Vagina (tissue), 2 donors: Measurements from ENCODE around the gene MT1F. TPM values are rescaled to one million over a fixed set of nuclear protein-coding genes. Genes with fewer than 3 reads are reported as not detected.

Experiments
- DNase-seq, 2 donors: peaks; one replicate each; pipeline ENCODE4 v3.0.0-alpha.2; 2017; ENCODE audit errors: extremely low spot score in 2 of 2
- H3K27ac ChIP-seq: fragments of 200-600 bp; sonication (generic); one replicate; pipeline ENCODE4 v1.5.1; 2019
- H3K27me3 ChIP-seq: fragments of 200-600 bp; sonication (generic); one replicate; pipeline ENCODE4 v1.5.1; 2019
- H3K36me3 ChIP-seq, 2 donors: fragments of 200-600 bp; sonication (generic); one replicate each; pipeline ENCODE4 v1.5.1; 2017 to 2019
- H3K4me1 ChIP-seq: fragments of 200-600 bp; sonication (generic); one replicate; pipeline ENCODE4 v1.5.1; 2019
- H3K4me3 ChIP-seq, 2 donors: fragments of 200-600 bp; sonication (generic); 1 replicate in 1 of 2; 2 replicates in 1 of 2; pipeline ENCODE4 v1.5.1; 2016 to 2019
- H3K9me3 ChIP-seq: fragments of 200-600 bp; sonication (generic); one replicate; pipeline ENCODE4 v1.5.1; 2019
- POLR2A ChIP-seq, 2 donors: fragments of 450-650 bp; IDR thresholded peaks; one replicate each; pipeline ENCODE4 v1.6.1; 2017; ENCODE audit warnings: antibody characterized with exemption in 2 of 2, mild to moderate bottlenecking in 2 of 2, moderate library complexity in 2 of 2
- POLR2AphosphoS5 ChIP-seq, 2 donors: sonication (generic); formaldehyde crosslinking; IDR thresholded peaks; one replicate each; pipeline ENCODE4 v1.9.0; 2017; ENCODE audit warnings: antibody characterized with exemption in 2 of 2, mild to moderate bottlenecking in 2 of 2, low read depth in 1 of 2; ENCODE audit not compliant: insufficient read depth in 1 of 2
- intact Hi-C: fragments of 100-400 bp; cut with DNase I; formaldehyde crosslinking; loops from one replicate; pipeline ENCODE4 v1.15.1; 2023
- total RNA-seq: library from RNA; depleted of rRNA; stranded (reverse); fragments of >200 nt; gene quantifications from one replicate; pipeline ENCODE4 v1.2.3, GENCODE V29; 2016
- TF ChIP-seq, protein P1 (sequence below), 3 experiments: fragments of 450-650 bp in 2 of 3; fragments of 200-600 bp in 1 of 3; sonication (generic) in 1 of 3; IDR thresholded peaks; one replicate each; pipeline ENCODE4 v1.5.1; 2017 to 2019; ENCODE audit warnings: antibody characterized with exemption in 3 of 3, mild to moderate bottlenecking in 2 of 3, moderate library complexity in 2 of 3

MT1F gene
- total RNA-seq, 1 donor from 2014 or later = 16.0 TPM

- no peak overlapping the region for H3K27ac ChIP-seq
- DNase-seq = no peak
- H3K27me3 ChIP-seq = no peaks in the 10 kb centered on the region
- no peaks in the 10 kb centered on the region for H3K9me3 ChIP-seq
- peaks cover 34% of the 10 kb centered on the region for H3K4me1 ChIP-seq
- H3K4me3 ChIP-seq = no peak overlapping the region
- intact Hi-C loops = no loop called here
- no peak for TF ChIP-seq POLR2AphosphoS5 (IDR thresholded peaks at IDR 0.05; ENCODE audit: insufficient read depth in 1 of 2, low read depth in 1 of 2)
- TF ChIP-seq, protein P1, sequence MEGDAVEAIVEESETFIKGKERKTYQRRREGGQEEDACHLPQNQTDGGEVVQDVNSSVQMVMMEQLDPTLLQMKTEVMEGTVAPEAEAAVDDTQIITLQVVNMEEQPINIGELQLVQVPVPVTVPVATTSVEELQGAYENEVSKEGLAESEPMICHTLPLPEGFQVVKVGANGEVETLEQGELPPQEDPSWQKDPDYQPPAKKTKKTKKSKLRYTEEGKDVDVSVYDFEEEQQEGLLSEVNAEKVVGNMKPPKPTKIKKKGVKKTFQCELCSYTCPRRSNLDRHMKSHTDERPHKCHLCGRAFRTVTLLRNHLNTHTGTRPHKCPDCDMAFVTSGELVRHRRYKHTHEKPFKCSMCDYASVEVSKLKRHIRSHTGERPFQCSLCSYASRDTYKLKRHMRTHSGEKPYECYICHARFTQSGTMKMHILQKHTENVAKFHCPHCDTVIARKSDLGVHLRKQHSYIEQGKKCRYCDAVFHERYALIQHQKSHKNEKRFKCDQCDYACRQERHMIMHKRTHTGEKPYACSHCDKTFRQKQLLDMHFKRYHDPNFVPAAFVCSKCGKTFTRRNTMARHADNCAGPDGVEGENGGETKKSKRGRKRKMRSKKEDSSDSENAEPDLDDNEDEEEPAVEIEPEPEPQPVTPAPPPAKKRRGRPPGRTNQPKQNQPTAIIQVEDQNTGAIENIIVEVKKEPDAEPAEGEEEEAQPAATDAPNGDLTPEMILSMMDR (IDR thresholded peaks at IDR 0.05) = no peak
- TF ChIP-seq POLR2A (IDR thresholded peaks at IDR 0.05) = no peak
- H3K36me3 ChIP-seq = no peaks in the 10 kb centered on the region
Observed at GRCh38 chr16:56679078-56679730, 21.4 kb downstream of the MT1F start.

GRCh38 chr16:56679818-56680217 lies 22.1 kb downstream of the MT1F start:
- Histone ChIP-seq H3K27ac (no peak overlapping the region), H3K9me3 (no peaks in the 10 kb centered on the region), H3K4me3 (no peak overlapping the region), H3K4me1 (peaks cover 34% of the 10 kb centered on the region), H3K36me3 (no peaks in the 10 kb centered on the region), H3K27me3 (no peaks in the 10 kb centered on the region)
- no peak for DNase-seq
- TF ChIP-seq, protein P1 (IDR thresholded peaks at IDR 0.05) = no peak
- TF ChIP-seq POLR2AphosphoS5 (IDR thresholded peaks at IDR 0.05; ENCODE audit: insufficient read depth in 1 of 2, low read depth in 1 of 2) (no peak), POLR2A (IDR thresholded peaks at IDR 0.05) (no peak)
- intact Hi-C loops = loop anchor here (5.0 kb wide), 1 partner anchor 53 kb away; the partner anchor contains the start of gene MT1E

DNA sequence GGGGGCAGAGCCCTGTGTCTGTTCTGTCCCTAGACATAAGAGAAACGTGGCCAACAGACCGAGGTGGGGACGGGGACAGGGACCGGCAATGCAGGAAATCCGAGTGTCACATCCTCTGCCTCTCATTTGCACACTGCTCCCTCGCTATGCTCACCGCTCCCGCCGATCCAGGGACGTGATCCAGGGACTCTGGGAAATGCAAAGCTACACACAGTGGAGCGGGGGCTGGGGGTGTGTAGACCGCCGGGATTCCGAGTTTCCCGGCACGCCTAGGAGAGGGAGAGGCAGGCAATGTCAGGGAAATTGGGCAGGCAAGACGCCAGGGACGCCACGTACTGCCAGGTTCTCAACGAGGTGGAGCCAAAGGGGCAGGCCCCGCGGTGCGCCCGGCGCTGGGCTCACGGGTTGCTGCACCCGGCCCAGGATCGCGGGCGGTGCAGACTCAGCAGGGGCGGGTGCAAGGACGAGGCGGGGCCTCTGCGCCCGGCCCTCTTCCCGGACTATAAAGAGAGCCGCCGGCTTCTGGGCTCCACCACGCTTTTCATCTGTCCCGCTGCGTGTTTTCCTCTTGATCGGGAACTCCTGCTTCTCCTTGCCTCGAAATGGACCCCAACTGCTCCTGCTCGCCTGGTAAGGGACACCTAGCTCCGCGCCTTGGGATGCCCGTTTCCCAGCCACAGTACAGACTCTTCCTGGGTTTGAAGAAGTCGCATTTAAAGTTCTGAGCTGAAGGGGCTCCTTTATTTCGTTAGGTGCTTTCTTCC lies 24.4 kb downstream of the MT1F start, which contains the start of gene MT1X:
TSS of gene MT1X (plus strand) at position 532 of the 764 bp plus-strand sequence. CDS start at position 603, 71 bp downstream.
- H3K9me3 ChIP-seq = no peaks in the 10 kb centered on the region
- no peaks in the 10 kb centered on the region for H3K36me3 ChIP-seq
- DNase-seq = peak in 1 of 2 donors; percentile 98
- TF ChIP-seq POLR2A (IDR thresholded peaks at IDR 0.05) (peak in 1 of 2 donors; percentile 96), POLR2AphosphoS5 (IDR thresholded peaks at IDR 0.05; ENCODE audit: insufficient read depth in 1 of 2, low read depth in 1 of 2) (peak; percentile 79 to 98)
- TF ChIP-seq, protein P1 (IDR thresholded peaks at IDR 0.05) = no peak
- H3K27ac ChIP-seq = peak within 1 kb of the TSS; percentile 80
- H3K27me3 ChIP-seq = no peaks in the 10 kb centered on the region
- H3K4me3 ChIP-seq = peak within 1 kb of the TSS; percentile 59 to 75
- peaks cover 24% of the 10 kb centered on the region for H3K4me1 ChIP-seq
- intact Hi-C loops = loop anchor here (2.0 to 5.0 kb wide), 2 partner anchors 55 to 75 kb away; partner anchors contain the start of gene MT1E

DNA sequence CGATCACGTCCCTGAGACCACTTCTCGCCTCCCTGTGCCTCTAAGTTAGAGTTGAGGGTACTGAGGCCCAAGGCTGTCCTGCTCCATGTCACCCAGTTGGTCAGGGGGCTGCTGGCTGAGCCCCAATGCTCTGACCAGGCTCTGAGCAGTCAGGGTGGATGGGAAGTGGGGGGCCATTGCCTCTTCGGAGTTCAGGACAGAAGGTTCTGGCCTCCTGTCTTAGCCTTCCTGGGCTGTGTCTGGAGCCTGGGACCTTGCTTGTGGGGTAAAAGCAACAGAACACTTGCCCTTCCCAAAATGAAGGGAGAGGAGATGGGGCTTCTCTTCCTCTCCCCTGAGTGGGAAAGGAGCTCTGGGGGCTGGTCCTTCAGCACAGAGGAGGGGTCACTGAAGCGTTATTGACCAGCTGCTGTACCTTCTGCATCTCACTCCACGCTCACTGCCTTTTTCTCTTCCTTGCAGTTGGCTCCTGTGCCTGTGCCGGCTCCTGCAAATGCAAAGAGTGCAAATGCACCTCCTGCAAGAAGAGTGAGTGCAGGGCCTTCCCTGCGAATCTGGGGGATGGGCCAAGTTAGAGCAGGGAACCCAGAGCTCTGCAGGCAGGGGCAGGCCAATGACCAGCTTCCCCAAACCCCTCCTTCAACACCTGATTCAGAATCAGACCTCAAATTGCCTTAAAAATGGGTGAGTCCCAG lies 25.1 kb downstream of the MT1F start:
- Histone ChIP-seq H3K4me1 (peaks cover 24% of the 10 kb centered on the region), H3K36me3 (no peaks in the 10 kb centered on the region), H3K4me3 (peak overlapping the region; percentile 59 to 75), H3K27me3 (no peaks in the 10 kb centered on the region), H3K27ac (peak overlapping the region; percentile 80), H3K9me3 (no peaks in the 10 kb centered on the region)
- no peak for TF ChIP-seq POLR2A (IDR thresholded peaks at IDR 0.05)
- TF ChIP-seq, protein P1 (IDR thresholded peaks at IDR 0.05) = no peak
- TF ChIP-seq POLR2AphosphoS5 (IDR thresholded peaks at IDR 0.05; ENCODE audit: insufficient read depth in 1 of 2, low read depth in 1 of 2) = no peak
- intact Hi-C loops = loop anchor here (2.0 to 5.0 kb wide), 2 partner anchors 56 to 76 kb away; partner anchors contain the start of gene MT1E
- DNase-seq = no peak
